OCI-LY7 (cell line): ENCODE measurements around the gene NIPBL.

Experiments used
- CTCF ChIP-seq: fragments of 200-600 bp; sonication (generic); conservative IDR thresholded peaks from 2 replicates; pipeline ENCODE4 v1.5.1; 2014; ENCODE audit warnings: mild to moderate bottlenecking, antibody characterized with exemption, low read length, moderate library complexity, mixed read lengths
- EZH2phosphoT487 ChIP-seq: fragments of 200-600 bp; sonication (generic); IDR thresholded peaks from 2 replicates; pipeline ENCODE4 v1.6.1; 2018; ENCODE audit warnings: low read depth, borderline replicate concordance, mild to moderate bottlenecking, mixed run types, antibody characterized with exemption, low read length, moderate library complexity, mixed read lengths

GRCh38 chr5:36965179-36965578, 88.6 kb downstream of the NIPBL start:
- TF ChIP-seq CTCF: no peak
- no peak for TF ChIP-seq EZH2phosphoT487
